HEK293 (cell line): ENCODE data around the gene MTRFR.

ENCODE experiments used
- GLI4 ChIP-seq: fragments of 450-650 bp; formaldehyde crosslinking; IDR thresholded peaks from 2 replicates; pipeline ENCODE4 v1.5.1; 2016; ENCODE audit warnings: missing biosample characterization, missing genetic modification characterization
- HOXC10 ChIP-seq: sonication (generic); formaldehyde crosslinking; IDR thresholded peaks from 2 replicates; pipeline ENCODE4 v1.8.1; 2023; ENCODE audit warnings: mild to moderate bottlenecking, missing genetic modification reagents
- MZF1 ChIP-seq: fragments of 450-650 bp; formaldehyde crosslinking; IDR thresholded peaks from 2 replicates; pipeline ENCODE4 v1.5.1; 2017; ENCODE audit warnings: missing biosample characterization, missing genetic modification characterization, borderline replicate concordance
- SP3 ChIP-seq: fragments of 450-650 bp; formaldehyde crosslinking; IDR thresholded peaks from 2 replicates; pipeline ENCODE4 v1.5.1; 2016; ENCODE audit warnings: missing biosample characterization, missing genetic modification characterization
- ZBTB1 ChIP-seq: fragments of 450-650 bp; formaldehyde crosslinking; IDR thresholded peaks from 2 replicates; pipeline ENCODE4 v1.5.1; 2016; ENCODE audit warnings: missing biosample characterization, missing genetic modification characterization
- ZEB2 ChIP-seq: fragments of 450-650 bp; formaldehyde crosslinking; IDR thresholded peaks from 2 replicates; pipeline ENCODE4 v1.5.1; 2016; ENCODE audit warnings: missing biosample characterization, missing genetic modification characterization
- ZFP37 ChIP-seq: fragments of 450-650 bp; formaldehyde crosslinking; IDR thresholded peaks from 2 replicates; pipeline ENCODE4 v1.5.1; 2016; ENCODE audit warnings: missing biosample characterization, missing genetic modification characterization
- ZNF114 ChIP-seq: fragments of 450-650 bp; formaldehyde crosslinking; IDR thresholded peaks from 2 replicates; pipeline ENCODE4 v1.5.0; 2017; ENCODE audit warnings: missing biosample characterization, missing genetic modification characterization
- ZNF169 ChIP-seq: fragments of 450-650 bp; formaldehyde crosslinking; IDR thresholded peaks from 2 replicates; pipeline ENCODE4 v1.5.1; 2016; ENCODE audit warnings: missing biosample characterization, missing genetic modification characterization
- ZNF223 ChIP-seq: fragments of 450-650 bp; formaldehyde crosslinking; IDR thresholded peaks from 2 replicates; pipeline ENCODE4 v1.5.1; 2016; ENCODE audit warnings: missing biosample characterization, missing genetic modification characterization
- ZNF292 ChIP-seq: fragments of 450-650 bp; formaldehyde crosslinking; IDR thresholded peaks from 2 replicates; pipeline ENCODE4 v1.5.1; 2016; ENCODE audit warnings: low read depth, missing biosample characterization, missing genetic modification characterization, borderline replicate concordance
- ZNF473 ChIP-seq: fragments of 450-650 bp; formaldehyde crosslinking; IDR thresholded peaks from 2 replicates; pipeline ENCODE4 v1.5.1; 2017; ENCODE audit warnings: missing biosample characterization, missing genetic modification characterization
- ZNF501 ChIP-seq: fragments of 450-650 bp; formaldehyde crosslinking; IDR thresholded peaks from 2 replicates; pipeline ENCODE4 v1.5.1; 2016; ENCODE audit warnings: missing biosample characterization, missing genetic modification characterization
- ZNF521 ChIP-seq: fragments of 450-650 bp; formaldehyde crosslinking; IDR thresholded peaks from 2 replicates; pipeline ENCODE4 v1.5.1; 2017; ENCODE audit warnings: missing biosample characterization, mild to moderate bottlenecking, missing genetic modification characterization
- ZNF585B ChIP-seq: fragments of 450-650 bp; formaldehyde crosslinking; IDR thresholded peaks from 2 replicates; pipeline ENCODE4 v1.5.1; 2016; ENCODE audit warnings: missing biosample characterization, missing genetic modification characterization
- ZNF596 ChIP-seq: fragments of 450-650 bp; IDR thresholded peaks from 2 replicates; pipeline ENCODE4 v1.5.0; 2018; ENCODE audit warnings: missing biosample characterization, mild to moderate bottlenecking, missing genetic modification characterization, moderate library complexity
- ZNF785 ChIP-seq: fragments of 450-650 bp; formaldehyde crosslinking; IDR thresholded peaks from 2 replicates; pipeline ENCODE4 v1.5.1; 2016; ENCODE audit warnings: missing biosample characterization, missing genetic modification characterization
- ZNF791 ChIP-seq: fragments of 450-650 bp; formaldehyde crosslinking; IDR thresholded peaks from 2 replicates; pipeline ENCODE4 v1.5.1; 2016; ENCODE audit warnings: missing biosample characterization, missing genetic modification characterization
- TF ChIP-seq, protein P1 (sequence below): fragments of 450-650 bp; formaldehyde crosslinking; IDR thresholded peaks from 2 replicates; pipeline ENCODE4 v1.5.1; 2016; ENCODE audit warnings: missing biosample characterization, missing genetic modification characterization, low read depth
- TF ChIP-seq, protein P2 (sequence below): fragments of 450-650 bp; formaldehyde crosslinking; IDR thresholded peaks from 2 replicates; pipeline ENCODE4 v1.5.1; 2016; ENCODE audit warnings: missing biosample characterization, missing genetic modification characterization
- TF ChIP-seq, protein P3 (sequence below): fragments of 450-650 bp; formaldehyde crosslinking; IDR thresholded peaks from 2 replicates; pipeline ENCODE4 v1.5.1; 2016; ENCODE audit warnings: missing biosample characterization, missing genetic modification characterization
- TF ChIP-seq, protein P4 (sequence below): fragments of 450-650 bp; formaldehyde crosslinking; IDR thresholded peaks from 2 replicates; pipeline ENCODE4 v1.5.1; 2016; ENCODE audit warnings: missing biosample characterization, missing genetic modification characterization
- TF ChIP-seq, protein P5 (sequence below): fragments of 450-650 bp; formaldehyde crosslinking; IDR thresholded peaks from 2 replicates; pipeline ENCODE4 v1.5.1; 2017; ENCODE audit warnings: missing biosample characterization, mild to moderate bottlenecking, missing genetic modification characterization, moderate library complexity
- TF ChIP-seq, protein P6 (sequence below): fragments of 450-650 bp; formaldehyde crosslinking; IDR thresholded peaks from 2 replicates; pipeline ENCODE4 v1.5.1; 2016; ENCODE audit warnings: missing biosample characterization, missing genetic modification characterization, borderline replicate concordance
- TF ChIP-seq, protein P7 (sequence below): fragments of 450-650 bp; formaldehyde crosslinking; IDR thresholded peaks from 2 replicates; pipeline ENCODE4 v1.5.1; 2016; ENCODE audit warnings: missing biosample characterization, missing genetic modification characterization

MTRFR gene

DNA sequence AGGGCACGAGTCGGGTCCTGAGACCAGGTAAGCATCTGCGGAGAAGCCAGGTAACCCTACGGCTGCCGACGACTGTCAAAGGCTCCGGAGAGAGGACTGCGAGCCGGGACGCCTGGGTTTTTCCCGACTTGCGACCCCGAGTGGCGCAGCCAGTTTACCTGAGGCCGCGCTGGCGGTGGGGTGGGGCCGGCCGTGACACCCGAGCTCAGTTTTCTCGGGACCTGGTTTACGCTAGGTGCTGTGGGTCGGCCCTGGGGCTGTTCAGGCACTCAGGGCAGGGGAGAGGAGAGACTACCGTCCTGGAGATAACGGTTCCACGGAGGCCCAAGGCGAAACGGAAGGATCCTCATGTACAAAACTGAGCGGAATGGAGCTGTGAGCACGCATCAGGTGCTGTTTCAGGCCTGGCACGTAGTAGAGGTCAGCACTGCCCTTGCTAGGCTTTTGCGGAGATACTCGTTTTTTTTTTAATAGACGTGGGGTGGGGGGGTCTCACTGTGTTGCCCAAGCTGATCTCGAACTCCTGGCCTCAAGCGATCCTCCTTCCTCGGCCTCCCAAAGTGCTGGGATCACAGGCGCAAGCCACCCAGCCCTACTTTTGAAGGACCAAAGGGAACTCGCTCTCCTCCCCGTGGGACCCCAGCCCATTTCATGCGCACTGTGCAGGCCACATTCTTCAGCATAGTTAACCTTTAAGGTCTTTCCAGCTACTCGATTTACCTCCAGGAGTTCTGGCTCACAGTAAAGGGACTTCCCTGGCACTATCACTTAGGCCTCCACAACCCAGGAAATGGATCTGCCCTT, 471 bp downstream of the MTRFR start (continued):
- TF ChIP-seq, protein P1, sequence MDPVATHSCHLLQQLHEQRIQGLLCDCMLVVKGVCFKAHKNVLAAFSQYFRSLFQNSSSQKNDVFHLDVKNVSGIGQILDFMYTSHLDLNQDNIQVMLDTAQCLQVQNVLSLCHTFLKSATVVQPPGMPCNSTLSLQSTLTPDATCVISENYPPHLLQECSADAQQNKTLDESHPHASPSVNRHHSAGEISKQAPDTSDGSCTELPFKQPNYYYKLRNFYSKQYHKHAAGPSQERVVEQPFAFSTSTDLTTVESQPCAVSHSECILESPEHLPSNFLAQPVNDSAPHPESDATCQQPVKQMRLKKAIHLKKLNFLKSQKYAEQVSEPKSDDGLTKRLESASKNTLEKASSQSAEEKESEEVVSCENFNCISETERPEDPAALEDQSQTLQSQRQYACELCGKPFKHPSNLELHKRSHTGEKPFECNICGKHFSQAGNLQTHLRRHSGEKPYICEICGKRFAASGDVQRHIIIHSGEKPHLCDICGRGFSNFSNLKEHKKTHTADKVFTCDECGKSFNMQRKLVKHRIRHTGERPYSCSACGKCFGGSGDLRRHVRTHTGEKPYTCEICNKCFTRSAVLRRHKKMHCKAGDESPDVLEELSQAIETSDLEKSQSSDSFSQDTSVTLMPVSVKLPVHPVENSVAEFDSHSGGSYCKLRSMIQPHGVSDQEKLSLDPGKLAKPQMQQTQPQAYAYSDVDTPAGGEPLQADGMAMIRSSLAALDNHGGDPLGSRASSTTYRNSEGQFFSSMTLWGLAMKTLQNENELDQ (tag by site-specific recombination): no peak
- TF ChIP-seq ZNF473 (no peak), ZEB2 (tag by site-specific recombination) (no peak), ZNF501 (tag by site-specific recombination) (no peak; the same call in 1 of the 2 replicates), ZNF169 (no peak), MZF1 (no peak), ZNF791 (tag by site-specific recombination) (no peak), ZNF585B (no peak), SP3 (tag by site-specific recombination) (no peak), HOXC10 (CRISPR knock-in tag) (no peak), ZFP37 (tag by site-specific recombination) (peak; percentile 20; the same call in 1 of the 2 replicates), ZBTB1 (no peak), GLI4 (no peak), ZNF521 (tag by site-specific recombination) (no peak), ZNF785 (tag by site-specific recombination) (no peak), ZNF223 (no peak), ZNF292 (tag by site-specific recombination) (no peak), ZNF596 (no peak), ZNF114 (tag by site-specific recombination) (no peak)
- TF ChIP-seq, protein P2, sequence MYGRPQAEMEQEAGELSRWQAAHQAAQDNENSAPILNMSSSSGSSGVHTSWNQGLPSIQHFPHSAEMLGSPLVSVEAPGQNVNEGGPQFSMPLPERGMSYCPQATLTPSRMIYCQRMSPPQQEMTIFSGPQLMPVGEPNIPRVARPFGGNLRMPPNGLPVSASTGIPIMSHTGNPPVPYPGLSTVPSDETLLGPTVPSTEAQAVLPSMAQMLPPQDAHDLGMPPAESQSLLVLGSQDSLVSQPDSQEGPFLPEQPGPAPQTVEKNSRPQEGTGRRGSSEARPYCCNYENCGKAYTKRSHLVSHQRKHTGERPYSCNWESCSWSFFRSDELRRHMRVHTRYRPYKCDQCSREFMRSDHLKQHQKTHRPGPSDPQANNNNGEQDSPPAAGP: no peak
- TF ChIP-seq, protein P3, sequence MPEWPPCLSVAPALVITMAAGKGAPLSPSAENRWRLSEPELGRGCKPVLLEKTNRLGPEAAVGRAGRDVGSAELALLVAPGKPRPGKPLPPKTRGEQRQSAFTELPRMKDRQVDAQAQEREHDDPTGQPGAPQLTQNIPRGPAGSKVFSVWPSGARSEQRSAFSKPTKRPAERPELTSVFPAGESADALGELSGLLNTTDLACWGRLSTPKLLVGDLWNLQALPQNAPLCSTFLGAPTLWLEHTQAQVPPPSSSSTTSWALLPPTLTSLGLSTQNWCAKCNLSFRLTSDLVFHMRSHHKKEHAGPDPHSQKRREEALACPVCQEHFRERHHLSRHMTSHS (tag by site-specific recombination): no peak
- TF ChIP-seq, protein P4, sequence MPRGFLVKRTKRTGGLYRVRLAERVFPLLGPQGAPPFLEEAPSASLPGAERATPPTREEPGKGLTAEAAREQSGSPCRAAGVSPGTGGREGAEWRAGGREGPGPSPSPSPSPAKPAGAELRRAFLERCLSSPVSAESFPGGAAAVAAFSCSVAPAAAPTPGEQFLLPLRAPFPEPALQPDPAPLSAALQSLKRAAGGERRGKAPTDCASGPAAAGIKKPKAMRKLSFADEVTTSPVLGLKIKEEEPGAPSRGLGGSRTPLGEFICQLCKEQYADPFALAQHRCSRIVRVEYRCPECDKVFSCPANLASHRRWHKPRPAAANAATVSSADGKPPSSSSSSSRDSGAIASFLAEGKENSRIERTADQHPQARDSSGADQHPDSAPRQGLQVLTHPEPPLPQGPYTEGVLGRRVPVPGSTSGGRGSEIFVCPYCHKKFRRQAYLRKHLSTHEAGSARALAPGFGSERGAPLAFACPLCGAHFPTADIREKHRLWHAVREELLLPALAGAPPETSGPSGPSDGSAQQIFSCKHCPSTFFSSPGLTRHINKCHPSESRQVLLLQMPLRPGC (tag by site-specific recombination): no peak
- TF ChIP-seq, protein P5, sequence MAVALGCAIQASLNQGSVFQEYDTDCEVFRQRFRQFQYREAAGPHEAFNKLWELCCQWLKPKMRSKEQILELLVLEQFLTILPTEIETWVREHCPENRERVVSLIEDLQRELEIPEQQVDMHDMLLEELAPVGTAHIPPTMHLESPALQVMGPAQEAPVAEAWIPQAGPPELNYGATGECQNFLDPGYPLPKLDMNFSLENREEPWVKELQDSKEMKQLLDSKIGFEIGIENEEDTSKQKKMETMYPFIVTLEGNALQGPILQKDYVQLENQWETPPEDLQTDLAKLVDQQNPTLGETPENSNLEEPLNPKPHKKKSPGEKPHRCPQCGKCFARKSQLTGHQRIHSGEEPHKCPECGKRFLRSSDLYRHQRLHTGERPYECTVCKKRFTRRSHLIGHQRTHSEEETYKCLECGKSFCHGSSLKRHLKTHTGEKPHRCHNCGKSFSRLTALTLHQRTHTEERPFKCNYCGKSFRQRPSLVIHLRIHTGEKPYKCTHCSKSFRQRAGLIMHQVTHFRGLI (tag by site-specific recombination): no peak
- TF ChIP-seq, protein P6, sequence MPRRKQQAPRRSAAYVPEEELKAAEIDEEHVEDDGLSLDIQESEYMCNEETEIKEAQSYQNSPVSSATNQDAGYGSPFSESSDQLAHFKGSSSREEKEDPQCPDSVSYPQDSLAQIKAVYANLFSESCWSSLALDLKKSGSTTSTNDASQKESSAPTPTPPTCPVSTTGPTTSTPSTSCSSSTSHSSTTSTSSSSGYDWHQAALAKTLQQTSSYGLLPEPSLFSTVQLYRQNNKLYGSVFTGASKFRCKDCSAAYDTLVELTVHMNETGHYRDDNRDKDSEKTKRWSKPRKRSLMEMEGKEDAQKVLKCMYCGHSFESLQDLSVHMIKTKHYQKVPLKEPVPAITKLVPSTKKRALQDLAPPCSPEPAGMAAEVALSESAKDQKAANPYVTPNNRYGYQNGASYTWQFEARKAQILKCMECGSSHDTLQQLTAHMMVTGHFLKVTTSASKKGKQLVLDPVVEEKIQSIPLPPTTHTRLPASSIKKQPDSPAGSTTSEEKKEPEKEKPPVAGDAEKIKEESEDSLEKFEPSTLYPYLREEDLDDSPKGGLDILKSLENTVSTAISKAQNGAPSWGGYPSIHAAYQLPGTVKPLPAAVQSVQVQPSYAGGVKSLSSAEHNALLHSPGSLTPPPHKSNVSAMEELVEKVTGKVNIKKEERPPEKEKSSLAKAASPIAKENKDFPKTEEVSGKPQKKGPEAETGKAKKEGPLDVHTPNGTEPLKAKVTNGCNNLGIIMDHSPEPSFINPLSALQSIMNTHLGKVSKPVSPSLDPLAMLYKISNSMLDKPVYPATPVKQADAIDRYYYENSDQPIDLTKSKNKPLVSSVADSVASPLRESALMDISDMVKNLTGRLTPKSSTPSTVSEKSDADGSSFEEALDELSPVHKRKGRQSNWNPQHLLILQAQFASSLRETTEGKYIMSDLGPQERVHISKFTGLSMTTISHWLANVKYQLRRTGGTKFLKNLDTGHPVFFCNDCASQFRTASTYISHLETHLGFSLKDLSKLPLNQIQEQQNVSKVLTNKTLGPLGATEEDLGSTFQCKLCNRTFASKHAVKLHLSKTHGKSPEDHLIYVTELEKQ (tag by site-specific recombination): no peak
- TF ChIP-seq, protein P7, sequence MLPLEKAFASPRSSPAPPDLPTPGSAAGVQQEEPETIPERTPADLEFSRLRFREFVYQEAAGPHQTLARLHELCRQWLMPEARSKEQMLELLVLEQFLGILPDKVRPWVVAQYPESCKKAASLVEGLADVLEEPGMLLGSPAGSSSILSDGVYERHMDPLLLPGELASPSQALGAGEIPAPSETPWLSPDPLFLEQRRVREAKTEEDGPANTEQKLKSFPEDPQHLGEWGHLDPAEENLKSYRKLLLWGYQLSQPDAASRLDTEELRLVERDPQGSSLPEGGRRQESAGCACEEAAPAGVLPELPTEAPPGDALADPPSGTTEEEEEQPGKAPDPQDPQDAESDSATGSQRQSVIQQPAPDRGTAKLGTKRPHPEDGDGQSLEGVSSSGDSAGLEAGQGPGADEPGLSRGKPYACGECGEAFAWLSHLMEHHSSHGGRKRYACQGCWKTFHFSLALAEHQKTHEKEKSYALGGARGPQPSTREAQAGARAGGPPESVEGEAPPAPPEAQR (tag by site-specific recombination): no peak
